Naive thymus-derived CD8-positive, alpha-beta T cell (primary cell): ENCODE results near the gene MYO10. TPM values are rescaled to one million over a fixed set of nuclear protein-coding genes. Genes with fewer than 3 reads are reported as not detected.
A peak's percentile ranks its signal among the peaks of the same experiment; 100 is the strongest.
"Not testable (repeated sequence)": the region's sequence is repeated elsewhere in the genome, so short reads cannot be mapped to it uniquely, and the experiment has no call there.

ENCODE experiments used
- ATAC-seq, 2 donors: fragments of 150-1000 bp; cut with Tn5 transposase in 1 of 2; sonication (Bioruptor Pico), chemical (Tn5 transposase) in 1 of 2; 1 replicate in 1 of 2; 2 replicates in 1 of 2; pipeline ENCODE4 v1.10.0; 2021; ENCODE audit warnings: mild to moderate bottlenecking in 2 of 2, moderate library complexity in 2 of 2
- POLR2A ChIA-PET: fragments of 350-600 bp; sonication (Branson Sonifier 250); formaldehyde crosslinking; loops from one replicate; lab custom pipeline; 2021; ENCODE audit warnings: antibody characterized with exemption; lab: Charles Lee
- DNase-seq, 10 donors: peaks; one replicate each; pipeline versions ENCODE4 v3.0.0 to v3.0.0-alpha.2; 2020 to 2022
- H3K27ac Mint-ChIP-seq, 10 donors: one replicate each; pipeline ENCODE4 v1.8.0; 2020 to 2022; ENCODE audit warnings: mild to moderate bottlenecking in 10 of 10, mixed read lengths in 10 of 10, moderate library complexity in 4 of 10, inconsistent platforms in 1 of 10
- H3K27me3 Mint-ChIP-seq, 5 donors: one replicate each; pipeline ENCODE4 v1.8.0; 2021 to 2022; ENCODE audit warnings: mixed read lengths in 5 of 5
- H3K36me3 Mint-ChIP-seq, 3 donors: one replicate each; pipeline ENCODE4 v1.8.0; 2020 to 2022; ENCODE audit warnings: mixed read lengths in 3 of 3, mild to moderate bottlenecking in 2 of 3, inconsistent platforms in 1 of 3
- H3K4me1 Mint-ChIP-seq, 4 donors: one replicate each; pipeline ENCODE4 v1.8.0; 2021 to 2022; ENCODE audit warnings: mixed read lengths in 4 of 4
- H3K4me3 Mint-ChIP-seq, 10 donors: one replicate each; pipeline ENCODE4 v1.8.0; 2020 to 2022; ENCODE audit warnings: mild to moderate bottlenecking in 10 of 10, mixed read lengths in 10 of 10, moderate library complexity in 6 of 10, inconsistent platforms in 1 of 10
- H3K9me3 Mint-ChIP-seq, 9 donors: one replicate each; pipeline ENCODE4 v1.8.0; 2020 to 2022; ENCODE audit warnings: mixed read lengths in 9 of 9, mild to moderate bottlenecking in 3 of 9, inconsistent platforms in 1 of 9, moderate library complexity in 1 of 9
- polyA plus RNA-seq, 3 donors: library from polyadenylated mRNA; unstranded; fragments of 300-500 nt; fragmentation: Illumina TruSeq; gene quantifications; one replicate each; pipeline ENCODE4 v1.2.3, GENCODE V29; 2021
- total RNA-seq, 8 experiments: library from RNA in 2 of 8; stranded (reverse) in 2 of 8; gene quantifications; one replicate each; pipeline ENCODE4 v1.2.3 and lab custom pipeline; 2021 to 2026

MYO10 gene
- total and polyA plus RNA-seq, 5 experiments from 2014 or later: 0.02 to 0.07 TPM; not detected in 3

DNA sequence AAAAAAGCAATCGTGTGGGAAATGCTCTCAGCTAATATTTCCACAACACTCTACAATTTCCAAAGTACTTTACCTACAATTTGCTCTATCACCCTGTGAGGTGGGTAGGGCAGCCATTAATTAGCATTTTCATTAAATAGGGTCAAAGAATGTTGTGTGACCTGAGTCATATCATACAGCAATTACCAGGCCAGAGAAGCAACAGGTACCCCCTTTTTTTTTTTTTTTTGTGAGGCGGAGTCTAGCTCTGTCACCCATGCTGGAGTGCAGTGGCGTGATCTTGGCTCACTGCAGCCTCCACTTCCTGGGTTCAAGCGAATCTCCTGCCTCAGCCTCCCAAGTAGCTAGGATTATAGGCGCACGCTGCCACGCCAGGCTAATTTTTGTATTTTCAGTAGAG, 210.5 kb downstream of the MYO10 start:
- H3K9me3 Mint-ChIP-seq: peaks cover 0 to 9% (median 3%) of the 10 kb centered on the region in 9 donors
- H3K4me3 Mint-ChIP-seq: no peak overlapping the region
- peaks cover under 1 to 9% (median 6%) of the 10 kb centered on the region in 5 donors for H3K27me3 Mint-ChIP-seq
- POLR2A ChIA-PET: interaction anchor here (0.7 kb wide), 2 partner anchors 64 to 206 kb away, joined by 3 to 4 read pairs; no protein-coding TSS in a partner anchor
- peaks cover 0 to 17% (median 13%) of the 10 kb centered on the region in 4 donors for H3K4me1 Mint-ChIP-seq
- ATAC-seq: no peak
- no peak overlapping the region for H3K27ac Mint-ChIP-seq
- no peak for DNase-seq
- peaks cover 0 to 2% (median 0%) of the 10 kb centered on the region in 3 donors for H3K36me3 Mint-ChIP-seq

DNA sequence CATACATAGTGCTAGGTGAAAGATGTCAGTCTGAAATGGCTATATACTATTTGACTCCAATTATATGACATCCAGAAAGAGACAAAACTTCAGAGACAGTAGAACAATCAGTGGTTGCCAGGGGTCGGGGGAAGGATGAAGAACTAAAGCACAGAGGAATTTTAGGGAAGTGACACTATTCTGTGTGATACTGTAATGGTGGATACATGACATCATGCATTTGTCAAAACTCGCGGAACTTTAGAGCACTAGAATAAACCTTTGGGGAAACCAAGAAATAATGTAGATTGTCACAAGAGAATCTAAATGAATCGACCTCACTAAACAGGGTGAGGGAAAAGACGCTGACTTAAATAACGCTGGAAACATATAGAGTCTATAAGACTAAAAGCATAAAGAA, 212.3 kb downstream of the MYO10 start:
- Mint-ChIP-seq H3K27me3 (peaks cover 0 to 3% (median 0%) of the 10 kb centered on the region in 5 donors), H3K9me3 (peaks cover 0 to 8% (median 3%) of the 10 kb centered on the region in 9 donors), H3K4me3 (no peak overlapping the region), H3K27ac (no peak overlapping the region), H3K36me3 (no peaks in the 10 kb centered on the region), H3K4me1 (peaks cover 0 to 17% (median 13%) of the 10 kb centered on the region in 4 donors)
- ATAC-seq (no peak), DNase-seq (no peak)
- POLR2A ChIA-PET: no interaction called here

DNA sequence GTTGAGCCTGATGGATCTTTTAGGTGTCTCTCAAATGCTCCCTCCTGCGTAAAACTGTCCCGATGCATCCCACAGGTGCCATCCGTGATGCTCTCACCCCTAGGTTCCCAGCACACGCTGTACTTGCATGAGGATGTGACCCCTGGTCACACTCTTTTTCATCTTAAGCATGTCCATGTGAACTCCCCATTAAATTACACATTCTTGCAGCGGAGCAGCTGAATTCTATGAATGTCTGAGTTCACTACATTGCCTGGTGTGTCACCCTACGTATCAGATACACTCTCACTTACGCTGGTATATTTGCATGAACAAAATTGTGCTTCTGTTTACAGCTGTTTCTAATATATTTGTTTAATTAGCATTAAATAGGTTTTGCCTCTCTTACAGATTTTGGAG, 214.0 kb downstream of the MYO10 start:
- Mint-ChIP-seq H3K9me3 (peaks cover 0 to 8% (median 3%) of the 10 kb centered on the region in 9 donors), H3K36me3 (no peaks in the 10 kb centered on the region), H3K4me3 (no peak overlapping the region), H3K27me3 (peaks cover 0 to 3% (median 0%) of the 10 kb centered on the region in 5 donors), H3K4me1 (peaks cover 0 to 10% (median 10%) of the 10 kb centered on the region in 4 donors), H3K27ac (no peak overlapping the region)
- no peak for ATAC-seq
- POLR2A ChIA-PET: no interaction called here
- DNase-seq: no peak

DNA sequence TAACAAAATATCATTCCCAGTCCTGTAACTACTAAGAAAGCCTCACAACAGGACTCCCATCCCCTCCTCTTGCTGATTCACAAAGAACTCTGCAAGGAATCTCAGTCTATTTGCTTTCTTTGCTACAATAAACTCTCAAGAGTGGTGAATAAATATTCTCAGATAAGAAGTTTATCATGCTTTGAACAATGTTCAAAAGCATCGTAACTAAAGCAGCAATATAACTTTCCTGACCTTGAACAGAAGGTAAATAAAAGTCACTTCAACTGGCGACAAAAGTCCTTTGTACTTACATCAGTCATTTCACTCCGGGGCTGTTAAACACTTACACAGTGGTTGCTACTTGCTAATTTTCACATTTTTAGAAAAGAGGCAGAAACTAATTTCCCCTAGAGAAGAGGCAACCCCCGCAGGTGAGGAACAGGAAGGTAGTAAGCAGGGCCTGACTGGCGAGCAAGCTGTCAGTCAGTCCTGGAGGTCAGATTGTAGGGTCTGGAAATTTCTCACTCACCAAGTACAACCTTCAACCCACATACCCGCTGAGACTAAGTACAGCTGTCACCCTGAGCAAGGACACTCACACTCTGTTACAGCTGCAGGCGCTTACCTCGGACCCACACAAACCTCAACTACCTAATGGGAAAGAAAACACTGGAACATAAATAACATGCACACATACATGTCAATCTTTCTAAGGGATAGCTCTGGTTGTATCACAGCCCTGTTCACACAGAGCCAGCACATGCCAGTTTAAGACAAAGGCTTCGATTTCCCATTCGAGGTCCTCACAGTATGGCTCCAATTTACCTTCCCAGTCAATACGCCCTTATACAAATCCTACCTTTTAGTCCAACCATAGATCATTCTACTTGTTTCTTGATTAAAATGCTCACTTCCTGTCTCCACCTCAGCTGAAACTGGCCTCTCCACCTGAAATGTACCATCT, 214.7 kb downstream of the MYO10 start:
- Mint-ChIP-seq H3K27me3 (peaks cover 0 to 3% (median 0%) of the 10 kb centered on the region in 5 donors), H3K36me3 (no peaks in the 10 kb centered on the region), H3K27ac (no peak overlapping the region), H3K9me3 (peaks cover 0 to 7% (median 3%) of the 10 kb centered on the region in 9 donors), H3K4me1 (peaks cover 0 to 6% (median 5%) of the 10 kb centered on the region in 4 donors), H3K4me3 (no peak overlapping the region)
- ATAC-seq (no peak), DNase-seq (no peak)
- POLR2A ChIA-PET: no interaction called here

DNA sequence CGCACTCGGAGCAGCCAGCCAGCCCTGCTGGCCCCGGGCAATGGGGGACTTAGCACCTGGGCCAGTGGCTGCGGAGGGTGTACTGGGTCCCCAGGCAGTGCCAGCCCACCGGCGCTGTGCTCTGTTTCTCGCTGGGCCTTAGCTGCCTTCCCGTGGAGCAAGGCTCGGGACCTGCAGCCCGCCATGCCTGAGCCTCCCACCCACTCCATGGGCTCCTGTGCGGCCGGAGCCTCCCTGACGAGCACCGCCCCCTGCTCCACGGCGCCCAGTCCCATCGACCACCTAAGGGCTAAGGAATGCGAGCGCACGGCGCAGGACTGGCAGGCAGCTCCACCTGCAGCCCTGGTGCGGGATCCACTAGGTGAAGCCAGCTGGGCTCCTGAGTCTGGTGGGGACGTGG, 218.1 kb downstream of the MYO10 start:
- H3K9me3 Mint-ChIP-seq, H3K36me3 Mint-ChIP-seq, H3K27ac Mint-ChIP-seq, H3K27me3 Mint-ChIP-seq, H3K4me1 Mint-ChIP-seq, DNase-seq, H3K4me3 Mint-ChIP-seq, POLR2A ChIA-PET, ATAC-seq: not testable (repeated sequence)

DNA sequence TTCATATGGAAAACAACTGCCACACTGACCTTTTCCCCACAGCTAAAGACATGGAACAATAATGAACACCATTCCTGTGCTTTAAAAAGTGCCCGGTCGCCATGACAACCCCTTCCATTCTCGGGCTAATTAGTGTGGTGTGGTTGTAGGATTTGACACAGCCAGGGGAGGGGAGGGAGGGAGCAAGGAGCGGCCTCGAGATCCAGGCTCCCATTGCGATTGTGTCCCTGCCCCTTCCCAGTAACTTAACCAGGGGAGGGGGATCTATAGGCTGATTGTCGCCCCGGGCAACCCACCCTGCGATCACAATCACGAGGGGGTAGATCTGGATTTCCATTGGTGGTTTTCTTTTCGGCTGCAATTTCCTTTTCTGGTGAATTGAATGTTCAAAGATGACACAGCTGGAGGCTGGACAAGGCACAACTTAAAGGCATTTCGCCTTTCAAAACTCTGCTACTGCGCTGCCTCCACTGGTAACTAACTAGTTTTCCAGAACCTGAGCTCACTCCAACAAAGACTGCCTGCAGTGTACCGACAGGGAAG, 222.6 kb downstream of the MYO10 start:
- Mint-ChIP-seq H3K27ac (no peak overlapping the region), H3K4me1 (peaks cover 0 to 6% (median 2%) of the 10 kb centered on the region in 4 donors), H3K9me3 (no peaks in the 10 kb centered on the region), H3K4me3 (peak overlapping the region in 5 of 10 donors; percentile 20 to 53 (median 45)), H3K27me3 (peaks cover 5 to 17% (median 8%) of the 10 kb centered on the region in 5 donors), H3K36me3 (no peaks in the 10 kb centered on the region)
- DNase-seq (no peak), ATAC-seq (no peak)
- POLR2A ChIA-PET: no interaction called here

DNA sequence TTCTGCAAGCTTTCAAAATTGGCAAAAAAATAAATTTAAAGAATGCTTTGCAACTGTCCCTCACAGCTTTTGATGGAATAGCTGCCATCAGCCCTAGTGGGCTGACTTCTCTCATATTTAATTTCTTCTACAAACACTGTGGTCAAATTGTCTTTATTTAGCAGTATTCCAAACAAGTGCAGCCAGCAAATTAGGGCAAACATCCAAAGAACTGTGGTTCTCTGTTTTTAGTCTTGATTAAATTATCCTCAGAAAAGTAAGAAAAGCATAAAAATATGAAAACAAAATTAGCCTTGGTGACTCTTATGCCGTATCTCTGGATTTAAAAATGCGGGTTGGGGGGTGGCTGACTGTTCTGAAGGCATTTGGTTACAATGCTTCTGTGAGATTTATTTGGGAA, 223.5 kb downstream of the MYO10 start:
- H3K4me1 Mint-ChIP-seq: peaks cover 0 to 6% (median 2%) of the 10 kb centered on the region in 4 donors
- ATAC-seq (no peak), DNase-seq (no peak)
- POLR2A ChIA-PET: no interaction called here
- peaks cover 5 to 25% (median 8%) of the 10 kb centered on the region in 5 donors for H3K27me3 Mint-ChIP-seq
- H3K9me3 Mint-ChIP-seq: no peaks in the 10 kb centered on the region
- no peaks in the 10 kb centered on the region for H3K36me3 Mint-ChIP-seq
- no peak overlapping the region for H3K4me3 Mint-ChIP-seq
- H3K27ac Mint-ChIP-seq: no peak overlapping the region

DNA sequence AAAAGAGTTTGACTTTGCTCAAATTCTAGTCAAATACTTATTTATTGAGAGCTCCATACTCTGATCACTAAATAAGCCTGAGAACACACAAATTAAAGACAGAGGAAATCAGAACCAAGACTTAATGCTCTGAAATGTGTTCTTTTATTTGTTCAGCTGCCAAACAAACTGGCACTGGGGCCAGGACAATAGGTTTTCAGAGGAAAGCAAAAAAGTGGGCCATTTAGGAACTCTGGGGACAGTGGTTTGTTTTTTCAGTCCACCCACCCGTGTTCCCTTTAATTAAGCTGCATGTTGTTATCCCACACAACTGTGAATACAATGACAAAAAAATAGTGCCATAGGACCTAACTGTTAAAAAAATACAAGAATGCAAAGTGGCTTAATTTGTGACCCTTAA, 223.9 kb downstream of the MYO10 start:
- DNase-seq: no peak
- ATAC-seq: no peak
- no peak overlapping the region for H3K4me3 Mint-ChIP-seq
- H3K27me3 Mint-ChIP-seq: peaks cover 5 to 29% (median 8%) of the 10 kb centered on the region in 5 donors
- no peak overlapping the region for H3K27ac Mint-ChIP-seq
- no peaks in the 10 kb centered on the region for H3K9me3 Mint-ChIP-seq
- POLR2A ChIA-PET: no interaction called here
- H3K4me1 Mint-ChIP-seq: peaks cover 0 to 6% (median 2%) of the 10 kb centered on the region in 4 donors
- no peaks in the 10 kb centered on the region for H3K36me3 Mint-ChIP-seq

DNA sequence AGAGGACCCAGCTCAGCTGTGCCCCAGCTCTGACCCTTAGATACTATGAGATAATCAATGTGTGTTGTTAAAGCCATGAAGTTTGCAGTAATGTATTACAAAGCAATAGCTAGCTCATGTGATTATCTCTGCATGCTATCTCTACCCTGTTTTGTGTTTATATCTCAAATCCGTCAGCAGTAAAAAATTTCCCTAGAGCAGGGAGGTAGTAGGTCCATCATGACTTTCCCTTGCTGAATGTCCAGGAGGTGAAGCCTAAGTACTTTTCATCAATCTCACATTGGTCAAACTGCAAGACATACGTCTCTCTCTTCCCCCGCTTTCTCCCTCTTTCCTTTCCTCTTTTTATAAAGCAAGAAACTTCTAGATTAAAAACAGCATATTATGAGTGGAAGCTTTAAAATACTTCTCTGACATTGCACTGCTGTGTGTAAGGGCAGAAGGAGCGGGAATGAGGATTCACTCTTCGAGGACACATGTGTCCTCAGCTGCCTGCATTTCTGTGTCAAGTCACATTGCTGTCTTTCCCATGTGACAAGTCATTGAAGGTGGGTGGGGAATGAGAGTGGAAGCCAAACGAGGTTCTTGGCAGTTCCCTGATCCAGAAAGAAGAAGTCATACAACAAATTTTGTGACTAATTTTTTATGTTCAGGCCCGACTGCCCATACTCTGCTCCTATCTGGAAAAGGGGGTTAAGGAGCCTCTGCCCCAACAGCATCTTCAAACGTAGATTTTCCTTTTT, 226.2 kb downstream of the MYO10 start:
- Mint-ChIP-seq H3K4me1 (peaks cover 0 to 6% (median 2%) of the 10 kb centered on the region in 4 donors), H3K36me3 (no peaks in the 10 kb centered on the region), H3K4me3 (no peak overlapping the region), H3K27me3 (peaks cover 7 to 29% (median 10%) of the 10 kb centered on the region in 5 donors), H3K27ac (no peak overlapping the region), H3K9me3 (no peaks in the 10 kb centered on the region)
- ATAC-seq (no peak), DNase-seq (no peak)
- POLR2A ChIA-PET: no interaction called here

DNA sequence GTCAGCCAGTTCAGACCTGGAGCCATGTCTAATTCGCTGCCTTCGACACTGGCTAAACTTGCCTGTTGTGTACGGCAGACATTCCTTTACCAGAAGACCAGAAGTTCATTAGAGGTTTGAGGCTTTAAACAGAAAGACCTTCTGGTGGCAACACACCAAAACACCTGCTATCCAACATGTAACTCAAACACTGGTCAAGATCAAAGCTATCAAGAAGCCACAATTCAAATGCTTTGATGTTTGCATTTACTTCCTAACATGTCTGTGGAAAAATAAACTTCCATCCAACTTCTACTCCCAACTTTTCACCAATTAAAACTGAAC, 228.3 kb downstream of the MYO10 start:
- Mint-ChIP-seq H3K27ac (no peak overlapping the region), H3K4me3 (no peak overlapping the region), H3K4me1 (peaks cover 0 to 3% (median under 1%) of the 10 kb centered on the region in 4 donors), H3K36me3 (no peaks in the 10 kb centered on the region), H3K9me3 (no peaks in the 10 kb centered on the region), H3K27me3 (peaks cover 1 to 29% (median 6%) of the 10 kb centered on the region in 5 donors)
- DNase-seq: no peak
- ATAC-seq: no peak
- POLR2A ChIA-PET: no interaction called here

DNA sequence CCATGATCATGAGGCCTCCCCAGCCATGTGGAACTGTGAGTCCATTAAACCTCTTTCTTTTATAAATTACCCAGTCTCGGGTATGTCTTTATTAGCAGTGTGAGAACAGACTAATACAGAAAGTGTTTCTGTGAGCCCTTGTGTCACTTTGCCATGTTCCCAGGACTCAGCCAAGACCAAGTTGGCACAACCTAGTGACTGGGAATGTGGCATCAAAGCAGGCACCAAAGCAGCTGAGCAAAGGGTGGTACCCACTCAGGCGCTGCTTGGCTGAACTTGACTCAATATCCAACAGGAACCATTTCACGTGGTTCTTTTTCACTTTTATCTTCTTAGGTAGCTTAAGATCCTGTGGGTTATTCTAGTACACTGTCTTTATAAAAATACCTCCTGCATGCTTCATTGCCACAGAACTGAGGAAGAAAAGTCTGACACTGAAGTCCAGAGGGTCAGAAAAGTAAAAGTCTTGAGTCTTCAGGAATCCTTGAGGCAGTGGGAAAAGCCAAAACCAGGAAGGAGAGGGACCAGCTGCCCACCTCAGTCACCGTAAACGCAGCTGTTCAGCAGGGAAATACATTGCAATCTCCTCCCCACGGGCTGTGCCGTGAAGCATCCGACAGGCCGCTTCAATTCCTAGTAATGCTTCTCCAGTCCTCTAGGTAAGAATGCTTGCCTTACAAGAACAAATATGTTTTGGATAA, 228.8 kb downstream of the MYO10 start:
- Mint-ChIP-seq H3K36me3 (no peaks in the 10 kb centered on the region), H3K4me1 (peaks cover 0 to 4% (median 0%) of the 10 kb centered on the region in 4 donors), H3K4me3 (no peak overlapping the region), H3K27ac (no peak overlapping the region), H3K27me3 (peaks cover 0 to 29% (median 7%) of the 10 kb centered on the region in 5 donors), H3K9me3 (no peaks in the 10 kb centered on the region)
- POLR2A ChIA-PET: no interaction called here
- ATAC-seq (no peak), DNase-seq (no peak)

DNA sequence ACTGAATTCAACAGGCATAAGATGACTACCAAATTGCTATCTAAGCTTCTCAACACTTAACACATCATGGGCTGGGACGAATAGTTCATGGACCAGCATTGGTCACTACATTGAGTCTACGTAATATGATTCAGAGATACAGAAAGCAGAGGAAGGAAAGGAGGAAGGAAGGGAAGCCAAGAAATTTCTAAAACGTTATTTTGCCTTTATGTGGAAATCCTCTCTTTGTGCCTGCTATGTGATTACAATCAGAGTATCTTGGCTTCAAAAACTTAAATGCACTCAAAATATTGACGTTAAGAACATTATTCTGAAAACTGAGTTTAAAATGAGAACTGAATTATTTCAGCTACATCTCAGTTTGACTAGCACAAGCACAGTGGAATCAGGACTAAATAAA, 231.1 kb downstream of the MYO10 start:
- POLR2A ChIA-PET: no interaction called here
- ATAC-seq: no peak
- no peak for DNase-seq
- Mint-ChIP-seq H3K4me1 (peaks cover 0 to 7% (median 0%) of the 10 kb centered on the region in 4 donors), H3K4me3 (no peak overlapping the region), H3K9me3 (peaks cover 0 to 1% (median 0%) of the 10 kb centered on the region in 9 donors), H3K27ac (no peak overlapping the region), H3K27me3 (peaks cover 0 to 27% (median 3%) of the 10 kb centered on the region in 5 donors), H3K36me3 (no peaks in the 10 kb centered on the region)
